ENCODE data around the gene METTL5.
"Not testable (repeated sequence)": the region's sequence is repeated elsewhere in the genome, so short reads cannot be mapped to it uniquely, and the experiment has no call there.

The METTL5 gene

GRCh38 chr2:169824373-169825333, at the start of gene METTL5:
TSS of gene METTL5 (minus strand) at chr2:169824905. CDS start at chr2:169824597, 308 bp downstream.
- DNase-seq (ENCODE audit: low spot score), result peak; percentile 92
- peak; percentile 99 for TF ChIP-seq CTCF (IDR thresholded peaks at IDR 0.05; ENCODE audit: extremely low read depth, missing control alignments)

- TF ChIP-seq CTCF (IDR thresholded peaks at IDR 0.05; ENCODE audit: extremely low read depth, missing control alignments), result no peak
- no peak for DNase-seq (ENCODE audit: low spot score)
These were observed 47.3 kb upstream of the METTL5 start for GRCh38 chr2:169871994-169872393.

GRCh38 chr2:169871369-169871768, 46.7 kb upstream of the METTL5 start:
- not testable (repeated sequence) for DNase-seq (ENCODE audit: low spot score)

DNA sequence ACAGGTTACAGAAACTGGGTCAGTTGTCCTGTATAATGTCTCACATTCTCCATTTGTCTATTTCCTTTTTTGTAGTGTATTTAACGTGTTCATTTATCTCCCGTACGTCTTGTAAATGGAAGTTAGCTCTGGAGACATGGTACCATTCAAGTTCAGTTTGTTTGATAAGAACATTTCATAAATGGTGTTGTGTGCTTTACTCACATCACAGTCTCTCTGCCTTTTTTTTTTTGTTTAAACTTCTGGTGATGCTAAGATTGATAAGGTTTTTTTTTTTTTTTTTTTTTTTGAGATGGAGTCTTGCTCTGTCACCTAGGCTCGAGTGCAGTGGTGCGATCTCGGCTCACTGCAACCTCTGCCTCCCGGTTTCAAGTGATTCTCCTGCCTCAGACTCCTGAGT, 44.2 kb upstream of the METTL5 start:
- no peak for DNase-seq (ENCODE audit: low spot score)
- no peak for TF ChIP-seq CTCF (IDR thresholded peaks at IDR 0.05; ENCODE audit: extremely low read depth, missing control alignments)

GRCh38 chr2:169867579-169867978, 42.9 kb upstream of the METTL5 start:
- TF ChIP-seq CTCF (IDR thresholded peaks at IDR 0.05; ENCODE audit: extremely low read depth, missing control alignments), result no peak
- no peak for DNase-seq (ENCODE audit: low spot score)

DNA sequence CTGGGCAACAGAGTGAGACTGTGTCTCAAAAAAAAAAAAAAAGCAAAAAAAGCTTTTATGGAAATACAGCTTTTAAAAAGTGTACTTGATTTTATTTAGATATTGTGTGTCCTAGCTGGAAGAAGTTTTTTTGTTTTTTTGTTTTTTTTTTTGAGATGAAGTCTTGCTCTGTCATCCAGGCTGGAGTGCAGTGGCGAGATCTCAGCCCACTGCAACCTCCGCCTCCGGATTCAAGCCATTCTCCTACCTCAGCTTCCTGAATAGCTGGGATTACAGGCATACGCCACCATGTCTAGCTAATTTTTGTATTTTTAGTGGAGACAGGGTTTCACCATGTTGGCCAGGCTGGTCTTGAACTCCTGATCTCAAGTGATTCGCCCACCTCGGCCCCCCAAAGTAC, 41.5 kb upstream of the METTL5 start:
- DNase-seq (ENCODE audit: low spot score), result not testable (repeated sequence)

DNA sequence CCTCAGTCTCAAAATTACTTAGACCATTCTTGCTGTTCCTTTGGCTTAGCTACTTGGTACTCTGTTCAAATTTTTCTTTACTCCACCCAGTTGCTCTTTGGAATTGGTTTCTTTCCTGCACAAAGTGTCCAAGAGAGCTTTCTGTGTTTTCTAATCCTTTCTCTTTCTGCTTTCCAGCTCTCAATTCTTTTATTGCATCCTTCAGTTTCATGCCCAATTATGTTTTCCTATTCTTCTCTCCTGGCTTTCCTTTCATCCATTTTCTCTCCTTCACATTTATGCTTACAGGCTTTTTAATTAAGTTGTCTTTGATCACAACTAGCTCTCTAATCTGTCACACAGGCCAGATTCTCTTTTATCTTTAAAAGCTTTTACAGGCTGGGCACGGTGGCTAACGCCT, 40.8 kb upstream of the METTL5 start:
- no peak for DNase-seq (ENCODE audit: low spot score)
- no peak for TF ChIP-seq CTCF (IDR thresholded peaks at IDR 0.05; ENCODE audit: extremely low read depth, missing control alignments)

DNA sequence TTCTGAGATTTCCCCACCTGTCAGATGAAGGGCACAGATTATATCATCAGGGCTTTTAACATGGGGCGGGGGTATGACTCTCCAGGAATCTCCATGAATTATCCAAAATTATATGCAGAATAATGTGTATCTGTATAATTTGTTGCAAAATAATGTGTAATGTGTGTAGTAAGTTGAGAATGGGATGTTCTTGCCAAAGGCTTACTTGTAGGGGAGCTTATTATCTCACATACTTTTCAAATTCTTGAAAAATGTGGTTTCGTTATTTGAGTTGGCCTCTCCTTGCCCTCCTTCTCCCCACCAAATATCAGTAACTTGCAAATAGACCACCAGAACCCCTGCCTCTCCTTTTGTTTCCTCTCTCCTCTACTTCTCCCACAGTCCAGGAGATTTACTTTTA, 38.1 kb upstream of the METTL5 start:
- DNase-seq (ENCODE audit: low spot score), result no peak
- TF ChIP-seq CTCF (IDR thresholded peaks at IDR 0.05; ENCODE audit: extremely low read depth, missing control alignments), result no peak
